ENCODE results near the gene PAPPA2.

GRCh38 chr1:176885751-176886150 is 422.8 kb downstream of the PAPPA2 start:
- TF ChIP-seq POLR2A (IDR thresholded peaks at IDR 0.05; ENCODE audit: low read length) (no peak), GATA1 (IDR thresholded peaks at IDR 0.05; ENCODE audit: low read depth, low read length) (no peak)
